Thymus (tissue), 11 donors: Measurements from ENCODE around the gene ZNF346. TPM values are rescaled to one million over a fixed set of nuclear protein-coding genes. Genes with fewer than 3 reads are reported as not detected.
"Not testable (repeated sequence)": the region's sequence is repeated elsewhere in the genome, so short reads cannot be mapped to it uniquely, and the experiment has no call there.

Experiments used
- DNase-seq, 9 donors: peaks; one replicate each; pipeline ENCODE4 v3.0.0-alpha.2; 2013; ENCODE audit warnings: low spot score in 9 of 9, low read depth in 6 of 9, missing footprints in 1 of 9
- H3K27ac ChIP-seq, 2 donors: one replicate each; pipeline ENCODE4 v1.5.1; 2013; ENCODE audit warnings: control low read depth in 1 of 2, low read depth in 1 of 2, low read length in 1 of 2, mild to moderate bottlenecking in 1 of 2, moderate library complexity in 1 of 2
- H3K27me3 ChIP-seq, 2 donors: one replicate each; pipeline ENCODE4 v1.5.1; 2013; ENCODE audit warnings: low read length in 1 of 2; ENCODE audit not compliant: control insufficient read depth in 2 of 2, insufficient read depth in 1 of 2
- H3K36me3 ChIP-seq, 2 donors: one replicate each; pipeline ENCODE4 v1.5.1; 2013; ENCODE audit warnings: low read length in 1 of 2, mild to moderate bottlenecking in 1 of 2, moderate library complexity in 1 of 2; ENCODE audit not compliant: control insufficient read depth in 2 of 2, insufficient read depth in 2 of 2
- H3K4me1 ChIP-seq, 2 donors: one replicate each; pipeline ENCODE4 v1.5.1; 2013; ENCODE audit warnings: low read length in 2 of 2; ENCODE audit not compliant: control insufficient read depth in 2 of 2, insufficient read depth in 2 of 2
- H3K4me3 ChIP-seq, 2 donors: one replicate each; pipeline ENCODE4 v1.5.1; 2013; ENCODE audit warnings: low read length in 2 of 2, control low read depth in 1 of 2, mild to moderate bottlenecking in 1 of 2
- H3K9me3 ChIP-seq, 2 donors: one replicate each; pipeline ENCODE4 v1.5.1; 2013; ENCODE audit warnings: low read length in 1 of 2, mild to moderate bottlenecking in 1 of 2; ENCODE audit not compliant: control insufficient read depth in 2 of 2, insufficient read depth in 1 of 2
- WGBS: extraction: QIAGEN DNeasy Blood & Tissue Kit; methylation state at CpG from one replicate; pipeline ENCODE4 v1.1.7; 2013; 5-methylcytosine and 5-hydroxymethylcytosine counted together
- polyA plus RNA-seq: library from polyadenylated mRNA; stranded (reverse); fragments of 200-250 nt; gene quantifications from one replicate; pipeline ENCODE4 v1.2.3, GENCODE V29; 2013
- total RNA-seq: library from RNA; stranded (reverse); fragments of 120-200 nt; gene quantifications from one replicate; pipeline ENCODE4 v1.2.4, GENCODE V29; 2013
- donor health status: healthy.

ZNF346 gene
- total and polyA plus RNA-seq, 2 donors = 8.0 to 14.5 TPM

DNA sequence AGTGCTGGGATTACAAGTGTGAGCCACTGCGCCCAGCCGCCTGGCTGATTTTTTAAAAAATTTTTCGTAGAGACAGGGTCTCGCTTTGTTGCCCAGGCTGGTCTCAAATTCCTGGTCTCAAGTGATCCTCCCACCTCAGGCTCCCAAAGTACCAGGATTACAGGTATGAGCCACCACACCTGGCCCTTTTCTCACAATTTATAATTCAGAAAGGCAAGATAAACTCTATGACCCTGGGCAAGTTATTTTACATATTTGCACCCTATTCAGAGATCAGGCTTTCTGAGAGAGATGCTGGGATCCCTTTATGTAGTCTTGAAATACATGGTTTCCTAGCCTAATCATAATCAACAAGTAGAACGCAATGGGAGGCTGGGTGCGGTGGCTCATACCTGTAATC lies 20.6 kb downstream of the ZNF346 start:
- Histone ChIP-seq H3K36me3 (peaks cover 31 to 58% of the 10 kb centered on the region in 2 donors), H3K4me3 (no peak overlapping the region), H3K27me3 (no peaks in the 10 kb centered on the region), H3K4me1 (no peaks in the 10 kb centered on the region), H3K27ac (no peak overlapping the region), H3K9me3 (no peaks in the 10 kb centered on the region)
- 97% methylated on average over 6 of the region's 6 CpGs for WGBS
- no peak for DNase-seq

DNA sequence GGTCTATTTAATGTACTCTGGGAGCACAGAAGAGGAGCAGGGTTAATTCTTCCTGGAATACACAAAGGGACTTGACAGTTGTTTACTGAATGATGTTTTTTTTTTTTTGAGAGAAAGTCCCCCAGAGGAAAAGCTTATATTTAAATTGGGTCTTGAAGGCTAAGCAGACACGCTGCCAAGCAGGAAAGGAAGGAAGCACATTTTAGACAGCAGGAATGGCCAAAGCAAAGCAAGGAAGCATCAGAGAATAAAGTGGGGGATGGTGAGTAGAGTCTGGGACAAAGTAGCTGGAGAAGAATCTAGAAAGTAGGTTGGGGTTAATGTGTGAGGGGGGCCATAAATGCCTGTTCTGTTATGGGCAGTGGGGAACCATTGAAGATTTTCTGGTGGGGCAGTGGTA lies 21.5 kb downstream of the ZNF346 start:
- Histone ChIP-seq H3K4me3 (no peak overlapping the region), H3K27ac (no peak overlapping the region), H3K9me3 (no peaks in the 10 kb centered on the region), H3K27me3 (no peaks in the 10 kb centered on the region), H3K36me3 (peaks cover 34 to 62% of the 10 kb centered on the region in 2 donors), H3K4me1 (no peaks in the 10 kb centered on the region)
- DNase-seq = no peak
- WGBS = 93% methylated on average over 1 of the region's 1 CpG

DNA sequence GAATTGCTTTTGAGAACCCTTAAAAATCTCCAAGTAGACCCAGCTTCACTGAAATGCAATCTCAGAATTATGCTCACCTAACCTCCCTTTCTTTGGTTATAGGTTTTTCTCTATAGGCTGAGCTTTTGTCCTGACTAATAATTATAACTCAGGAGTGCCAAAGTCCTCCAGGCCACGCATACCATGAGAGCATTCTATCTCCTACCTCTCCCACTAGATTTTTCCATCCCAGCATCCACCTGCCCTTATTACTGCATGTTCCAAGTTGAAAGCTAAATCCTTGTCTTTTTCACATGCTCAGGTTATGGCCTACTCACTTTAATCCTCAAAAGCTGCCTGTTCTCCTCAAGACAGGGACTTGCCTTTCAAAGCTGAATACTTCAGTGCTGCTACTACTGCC lies 22.1 kb downstream of the ZNF346 start:
- 100% methylated on average over 1 of the region's 1 CpG for WGBS
- peaks cover 38 to 63% of the 10 kb centered on the region in 2 donors for H3K36me3 ChIP-seq

DNA sequence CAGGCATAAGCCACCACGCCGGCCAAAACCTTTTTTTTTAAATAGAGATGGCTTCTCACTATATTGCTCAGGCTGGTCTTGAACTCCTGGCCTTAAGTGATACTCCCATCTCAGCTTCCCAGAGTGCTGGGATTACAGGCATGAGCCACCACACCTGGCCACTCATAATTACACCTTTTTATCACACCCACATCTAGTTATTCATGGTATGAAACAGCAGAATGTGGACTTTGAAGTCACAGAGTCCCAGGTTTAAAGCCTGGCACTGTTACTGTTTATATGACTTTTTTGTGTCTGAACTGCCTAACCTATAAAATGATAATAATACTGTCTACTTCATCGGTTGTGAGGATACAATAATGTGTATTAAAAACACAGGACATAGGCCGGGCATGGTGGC lies 23.1 kb downstream of the ZNF346 start:
- no peaks in the 10 kb centered on the region for H3K4me1 ChIP-seq
- peaks cover 40 to 69% of the 10 kb centered on the region in 2 donors for H3K36me3 ChIP-seq
- no peak overlapping the region for H3K27ac ChIP-seq
- DNase-seq = no peak
- no peaks in the 10 kb centered on the region for H3K9me3 ChIP-seq
- 98% methylated on average over 4 of the region's 4 CpGs for WGBS
- H3K27me3 ChIP-seq = no peaks in the 10 kb centered on the region
- H3K4me3 ChIP-seq = no peak overlapping the region

More for the DNA sequence above, 22.1 kb downstream of the ZNF346 start:
- Histone ChIP-seq H3K4me3 (no peak overlapping the region), H3K4me1 (no peaks in the 10 kb centered on the region), H3K9me3 (no peaks in the 10 kb centered on the region), H3K27me3 (no peaks in the 10 kb centered on the region), H3K27ac (no peak overlapping the region)
- DNase-seq = no peak

DNA sequence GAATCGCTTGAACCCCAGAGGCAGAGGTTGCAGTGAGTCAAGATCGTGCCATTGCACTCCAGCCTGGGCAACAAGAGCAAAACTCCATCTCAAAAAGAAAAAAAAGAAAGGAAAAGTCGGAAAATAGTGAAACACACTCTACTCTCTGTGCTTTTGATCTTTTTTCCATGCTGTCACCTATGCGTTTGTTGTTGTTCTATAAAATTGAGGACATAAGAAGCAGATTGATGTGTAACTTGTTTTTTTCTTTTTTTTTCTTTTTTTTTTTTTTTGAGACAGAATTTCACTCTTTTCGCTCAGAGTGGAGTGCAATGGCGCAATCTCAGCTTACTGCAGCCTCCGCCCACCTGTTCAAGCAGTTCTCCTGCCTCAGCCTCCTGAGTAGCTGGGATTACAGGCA lies 26.0 kb downstream of the ZNF346 start:
- not testable (repeated sequence) for H3K4me1 ChIP-seq, H3K4me3 ChIP-seq, H3K27ac ChIP-seq, H3K27me3 ChIP-seq, H3K9me3 ChIP-seq, DNase-seq
- H3K36me3 ChIP-seq = peaks cover 28 to 66% of the 10 kb centered on the region in 2 donors
- 97% methylated on average over 7 of the region's 7 CpGs for WGBS

DNA sequence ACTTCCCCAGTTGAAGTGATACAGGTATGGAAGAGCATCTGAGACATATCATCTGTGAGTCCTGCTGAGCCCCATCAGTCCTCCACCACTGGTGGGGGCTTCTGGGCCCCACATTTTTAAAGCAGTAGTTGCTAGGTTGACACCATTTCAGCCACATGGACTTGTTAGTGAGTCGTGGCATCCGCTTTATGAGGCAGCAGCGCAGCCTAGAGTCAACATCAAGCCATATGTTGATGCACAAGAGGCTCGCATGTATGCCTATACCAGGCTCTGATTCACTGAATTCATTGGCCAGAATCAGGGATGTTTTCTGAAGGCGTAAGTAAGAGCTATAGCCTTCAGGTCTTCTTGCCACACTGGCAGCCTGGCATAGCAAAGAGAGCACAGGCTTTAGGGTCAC lies 26.8 kb downstream of the ZNF346 start:
- no peaks in the 10 kb centered on the region for H3K27me3 ChIP-seq
- no peak overlapping the region for H3K27ac ChIP-seq
- peak in 1 of 9 donors; percentile 9 for DNase-seq
- no peaks in the 10 kb centered on the region for H3K4me1 ChIP-seq
- H3K4me3 ChIP-seq = no peak overlapping the region
- 98% methylated on average over 5 of the region's 5 CpGs for WGBS
- no peaks in the 10 kb centered on the region for H3K9me3 ChIP-seq
- H3K36me3 ChIP-seq = peaks cover 21 to 65% of the 10 kb centered on the region in 2 donors

DNA sequence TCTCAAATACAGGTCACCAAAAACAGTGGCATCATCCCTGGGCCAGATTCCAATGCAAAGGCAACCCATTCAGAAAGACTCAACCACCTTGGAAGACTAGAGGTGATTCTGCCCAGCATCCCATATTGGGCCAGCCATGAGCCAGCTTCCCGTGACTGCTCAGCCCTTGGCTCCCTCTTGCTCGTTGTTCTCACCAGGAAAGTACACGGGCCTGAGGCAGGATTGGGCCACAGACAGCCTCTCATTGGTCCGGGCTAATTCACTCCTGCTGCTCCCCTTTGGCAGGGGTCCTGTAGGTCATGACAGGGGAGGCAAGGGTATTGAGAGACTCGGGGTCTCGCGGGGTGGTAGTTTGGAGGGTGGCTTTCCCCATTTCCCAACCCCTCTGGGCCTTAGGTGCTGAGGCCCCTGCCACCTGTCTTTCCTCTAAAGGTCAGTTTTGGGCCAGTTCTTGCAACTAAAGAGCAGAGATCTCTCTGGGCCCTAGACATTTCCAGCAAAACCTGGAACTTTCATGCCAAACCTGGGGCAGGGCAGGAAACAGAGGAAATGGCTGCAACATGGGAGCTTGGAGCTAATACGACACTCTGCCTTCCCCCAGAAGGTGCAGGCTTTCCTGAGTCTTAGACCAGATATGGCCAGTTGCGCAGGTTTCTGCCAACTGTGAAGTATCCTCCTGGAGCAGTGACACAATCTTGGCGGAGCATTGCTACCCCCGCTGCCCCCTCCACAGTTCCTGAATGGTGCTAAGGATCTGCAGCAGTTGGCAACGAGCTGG lies 42.2 kb downstream of the ZNF346 start:
- H3K27ac ChIP-seq = no peak overlapping the region
- no peaks in the 10 kb centered on the region for H3K9me3 ChIP-seq
- H3K36me3 ChIP-seq = peaks cover 50 to 51% of the 10 kb centered on the region in 2 donors
- no peak for DNase-seq
- H3K4me3 ChIP-seq = no peak overlapping the region
- no peaks in the 10 kb centered on the region for H3K27me3 ChIP-seq
- H3K4me1 ChIP-seq = no peaks in the 10 kb centered on the region
- WGBS = 94% methylated on average over 12 of the region's 12 CpGs

DNA sequence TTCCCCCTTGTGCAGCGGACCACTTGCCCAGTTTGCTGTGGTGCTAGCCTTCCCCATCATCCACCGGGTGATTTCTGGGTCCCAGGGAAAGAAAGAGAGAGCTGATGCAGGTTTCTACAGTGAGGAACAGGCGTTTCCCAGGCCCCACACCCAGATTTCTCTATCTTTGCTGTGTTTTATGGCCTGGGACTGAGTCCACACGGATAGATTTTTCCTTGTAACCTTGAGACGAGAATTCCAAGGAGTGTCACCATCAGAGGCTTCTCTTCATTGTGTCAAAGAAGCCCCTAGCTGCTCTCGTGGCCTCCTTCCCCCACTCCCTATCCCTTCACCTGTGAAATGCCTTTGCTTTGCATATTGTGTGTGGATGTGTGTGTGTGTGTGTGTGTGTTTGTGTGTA lies 43.0 kb downstream of the ZNF346 start:
- Histone ChIP-seq H3K4me3 (no peak overlapping the region), H3K27me3 (no peaks in the 10 kb centered on the region), H3K36me3 (peaks cover 48 to 53% of the 10 kb centered on the region in 2 donors), H3K27ac (no peak overlapping the region), H3K9me3 (no peaks in the 10 kb centered on the region), H3K4me1 (no peaks in the 10 kb centered on the region)
- no peak for DNase-seq
- 91% methylated on average over 6 of the region's 6 CpGs for WGBS

DNA sequence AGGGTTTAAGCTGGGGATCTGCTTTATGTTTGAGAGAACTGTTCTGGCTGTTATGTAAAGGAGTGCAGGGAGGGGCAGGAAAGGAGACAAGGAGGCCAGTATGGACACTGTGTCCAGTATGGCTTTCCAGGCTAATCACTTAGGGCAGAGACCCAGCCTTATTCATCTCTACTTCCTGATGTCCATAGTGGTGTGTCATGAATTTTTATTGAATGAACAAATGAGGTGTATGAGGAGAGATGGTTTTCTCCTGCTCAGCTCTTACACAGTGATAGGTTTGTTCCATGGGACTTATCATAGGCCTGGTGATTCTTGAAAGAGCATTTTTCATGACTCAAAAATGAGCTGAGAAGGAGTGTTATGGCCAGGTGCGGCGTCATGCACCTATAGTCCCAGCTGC lies 43.7 kb downstream of the ZNF346 start:
- Histone ChIP-seq H3K27ac (no peak overlapping the region), H3K4me3 (no peak overlapping the region), H3K36me3 (peaks cover 48 to 53% of the 10 kb centered on the region in 2 donors), H3K27me3 (no peaks in the 10 kb centered on the region), H3K4me1 (no peaks in the 10 kb centered on the region), H3K9me3 (no peaks in the 10 kb centered on the region)
- WGBS = over 99% methylated on average over 2 of the region's 2 CpGs
- DNase-seq = no peak
